IMR-90 (cell line): ENCODE measurements around the gene ARPC2. TPM values are rescaled to one million over a fixed set of nuclear protein-coding genes. Genes with fewer than 3 reads are reported as not detected.

Source experiments
- ATAC-seq: fragments of 200-7000 bp; cut with Tn5 transposase; 2 replicates; pipeline ENCODE4 v1.9.1; 2020; ENCODE audit warnings: low read depth, mild to moderate bottlenecking, moderate library complexity
- BruUV-seq: library from RNA; stranded (reverse); fragments of 400-500 nt; replicated peaks from 2 replicates; lab custom pipeline; 2021; lab: Mats Ljungman, UMichigan
- CTCF ChIA-PET: fragments of 300-600 bp; formaldehyde crosslinking; extraction: SDS; loops from one replicate; lab custom pipeline; 2021; ENCODE audit warnings: antibody characterized with exemption; lab: Yijun Ruan, JAX
- POLR2A ChIA-PET: fragments of 300-600 bp; sonication (Branson Sonifier 250); formaldehyde crosslinking; loops from one replicate; lab custom pipeline; 2022; ENCODE audit warnings: antibody characterized with exemption; ENCODE audit not compliant: unreplicated experiment; lab: Charles Lee
- DNase-seq: peaks from one replicate; pipeline ENCODE4 v3.0.0; 2013
- H2AFZ ChIP-seq: replicated peaks from 2 replicates; pipeline ENCODE3; 2013; ENCODE audit warnings: low read length, mild to moderate bottlenecking; ENCODE audit not compliant: poor library complexity
- H2AK5ac ChIP-seq: 2 replicates; pipeline ENCODE4 v1.6.1; 2013; ENCODE audit warnings: low read depth, low read length, inconsistent platforms
- H2AK9ac ChIP-seq: replicated peaks from 2 replicates; pipeline ENCODE3; 2013; ENCODE audit warnings: mild to moderate bottlenecking, low read depth, low read length, moderate library complexity; ENCODE audit not compliant: poor library complexity
- H2BK120ac ChIP-seq: 2 replicates; pipeline ENCODE4 v1.6.1; 2013; ENCODE audit warnings: low read depth, low read length, inconsistent platforms
- H2BK15ac ChIP-seq: 3 replicates; pipeline ENCODE4 v1.6.1; 2013; ENCODE audit warnings: low read depth, low read length, inconsistent platforms
- H2BK20ac ChIP-seq: 2 replicates; pipeline ENCODE4 v1.6.1; 2013; ENCODE audit warnings: low read depth, mild to moderate bottlenecking, inconsistent platforms, low read length, moderate library complexity
- H2BK5ac ChIP-seq: 2 replicates; pipeline ENCODE4 v1.6.1; 2013; ENCODE audit warnings: mild to moderate bottlenecking, low read depth, low read length, inconsistent platforms; ENCODE audit not compliant: poor library complexity, severe bottlenecking
- H3K14ac ChIP-seq: replicated peaks from 2 replicates; pipeline ENCODE4 v1.6.1; 2013; ENCODE audit warnings: low read depth, low read length, inconsistent platforms
- H3K18ac ChIP-seq: 2 replicates; pipeline ENCODE4 v1.6.1; 2013; ENCODE audit warnings: low read depth, low read length, control low read depth
- H3K23ac ChIP-seq: 2 replicates; pipeline ENCODE4 v1.6.1; 2013; ENCODE audit warnings: low read depth, low read length, inconsistent platforms
- H3K27ac ChIP-seq: 2 replicates; pipeline ENCODE4 v1.5.1; 2013; ENCODE audit warnings: mild to moderate bottlenecking, control low read depth, low read length; ENCODE audit not compliant: insufficient read depth
- H3K27me3 ChIP-seq: 2 replicates; pipeline ENCODE4 v1.6.1; 2013; ENCODE audit warnings: low read length; ENCODE audit not compliant: control insufficient read depth, insufficient read depth
- H3K36me3 ChIP-seq: 2 replicates; pipeline ENCODE4 v1.6.1; 2013; ENCODE audit warnings: low read length, mixed read lengths; ENCODE audit not compliant: control insufficient read depth, insufficient read depth
- H3K4ac ChIP-seq: 2 replicates; pipeline ENCODE4 v1.6.1; 2013; ENCODE audit warnings: low read depth, low read length, inconsistent platforms
- H3K4me1 ChIP-seq: 2 replicates; pipeline ENCODE4 v1.6.1; 2013; ENCODE audit warnings: low read length, mixed read lengths; ENCODE audit not compliant: control insufficient read depth, insufficient read depth
- H3K4me2 ChIP-seq: 2 replicates; pipeline ENCODE4 v1.6.1; 2013; ENCODE audit warnings: low read depth, mild to moderate bottlenecking, control low read depth, low read length, moderate library complexity
- H3K4me3 ChIP-seq: 2 replicates; pipeline ENCODE4 v1.5.1; 2013; ENCODE audit warnings: low read depth, mild to moderate bottlenecking, control low read depth, low read length, moderate library complexity; ENCODE audit not compliant: insufficient read depth
- H3K56ac ChIP-seq: 2 replicates; pipeline ENCODE4 v1.6.1; 2013; ENCODE audit warnings: low read length, inconsistent platforms; ENCODE audit not compliant: insufficient read depth; ENCODE audit errors: extremely low read depth
- H3K79me1 ChIP-seq, 2 experiments: 2 replicates each; pipeline ENCODE4 v1.6.1; 2013; ENCODE audit warnings: low read length in 2 of 2, inconsistent platforms in 1 of 2, low read depth in 1 of 2
- H3K9ac ChIP-seq: 2 replicates; pipeline ENCODE4 v1.6.1; 2013; ENCODE audit warnings: low read depth, low read length, control low read depth
- H3K9me1 ChIP-seq: 2 replicates; pipeline ENCODE4 v1.6.1; 2013; ENCODE audit warnings: low read length, inconsistent platforms; ENCODE audit not compliant: insufficient read depth
- H3K9me3 ChIP-seq: 2 replicates; pipeline ENCODE4 v1.6.1; 2013; ENCODE audit warnings: low read length; ENCODE audit not compliant: control insufficient read depth, insufficient read depth
- H4K20me1 ChIP-seq: 2 replicates; pipeline ENCODE4 v1.6.1; 2013; ENCODE audit warnings: low read length, inconsistent platforms; ENCODE audit not compliant: insufficient read depth
- H4K5ac ChIP-seq: 2 replicates; pipeline ENCODE4 v1.6.1; 2013; ENCODE audit warnings: mild to moderate bottlenecking, low read depth, low read length, control low read depth
- H4K8ac ChIP-seq, 2 experiments: 2 replicates each; pipeline ENCODE4 v1.6.1; 2013; ENCODE audit warnings: low read depth in 2 of 2, low read length in 2 of 2, control low read depth in 1 of 2, inconsistent platforms in 1 of 2
- H4K91ac ChIP-seq: 2 replicates; pipeline ENCODE4 v1.6.1; 2013; ENCODE audit warnings: low read depth, low read length, inconsistent platforms; ENCODE audit not compliant: insufficient read depth
- CHD1 ChIP-seq: IDR thresholded peaks from 2 replicates; pipeline ENCODE4 v1.6.1; 2012; ENCODE audit warnings: low read depth, low read length, improper control_type of control experiment
- WGBS, 2 experiments: methylation state at CpG; one replicate each; pipeline versions ENCODE4 v1.1.5 to v1.1.7; 2013; ENCODE audit warnings: missing lambda C conversion rate in 2 of 2; ENCODE audit not compliant: insufficient read length in 1 of 2; ENCODE audit errors: extremely low coverage in 2 of 2; 5-methylcytosine and 5-hydroxymethylcytosine counted together
- dilution Hi-C: fragments of 300-500 bp; cut with HindIII; formaldehyde crosslinking; loops from one replicate; pipeline ENCODE4 v1.14.3; 2018; ENCODE audit warnings: low sequenced_read_pairs; ENCODE audit not compliant: unreplicated experiment
- in situ Hi-C: fragments of 300-500 bp; cut with MboI; formaldehyde crosslinking; loops from 3 replicates; pipeline ENCODE4 v1.14.3; 2019; ENCODE audit warnings: low sequenced_read_pairs, inconsistent platforms, mixed read lengths
- intact Hi-C: fragments of 100-400 bp; cut with micrococcal nuclease; formaldehyde crosslinking; loops from 2 replicates; pipeline ENCODE4 v1.10.0; 2022
- polyA plus RNA-seq, 3 experiments: library from polyadenylated mRNA; depleted of rRNA; stranded (reverse); fragments of >200 nt; gene quantifications; 2 replicates each; pipeline ENCODE4 v1.2.3, GENCODE V29; 2012; ENCODE audit warnings: low replicate concordance in 1 of 3
- total RNA-seq: library from RNA; depleted of rRNA; stranded (reverse); fragments of >200 nt; gene quantifications from 2 replicates; pipeline ENCODE4 v1.2.3, GENCODE V29; 2012

The ARPC2 gene
- total and polyA plus RNA-seq, 2 of the 4 experiments (the other 2 are of a cell fraction), result 561 to 635 TPM

DNA sequence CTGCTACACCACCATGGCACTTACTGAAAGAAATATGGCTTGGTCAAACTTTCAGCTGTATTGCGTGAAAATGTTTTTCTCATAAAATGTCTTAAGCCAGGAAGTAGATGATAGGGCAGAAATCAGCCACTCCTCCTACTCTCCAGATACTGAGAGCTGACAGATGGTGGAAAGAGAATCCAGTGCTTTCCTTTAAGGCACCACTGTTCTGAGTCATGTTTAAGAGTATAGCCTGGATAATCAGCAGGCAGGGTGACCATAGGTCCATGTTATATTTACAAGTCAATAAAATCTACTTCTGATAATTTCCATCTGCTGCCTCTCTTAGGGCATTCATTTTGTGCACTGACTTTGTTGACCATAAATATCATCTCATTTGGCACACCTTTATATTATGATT lies 21.9 kb downstream of the ARPC2 start:
- in situ Hi-C loops, result no loop called here

More for the DNA sequence above, 21.9 kb downstream of the ARPC2 start:
- Histone ChIP-seq H4K20me1 (peaks cover 2% of the 10 kb centered on the region; the same call in 1 of the 2 replicates), H3K14ac (no peak overlapping the region), H2AK9ac (no peak overlapping the region), H3K27ac (no peak overlapping the region), H3K56ac (no peak overlapping the region), H3K9ac (no peak overlapping the region), H3K4ac (no peak overlapping the region), H4K91ac (no peak overlapping the region), H2BK15ac (no peak overlapping the region), H4K8ac (no peak overlapping the region), H3K79me1 (peaks cover 40 to 59% of the 10 kb centered on the region in 2 experiments), H2BK120ac (no peak overlapping the region), H3K27me3 (no peaks in the 10 kb centered on the region), H2AFZ (no peak overlapping the region), H2BK20ac (no peak overlapping the region), H2AK5ac (no peak overlapping the region), H3K36me3 (peaks cover 65% of the 10 kb centered on the region), H4K5ac (no peak overlapping the region), H3K18ac (no peak overlapping the region), H3K9me1 (no peaks in the 10 kb centered on the region; the same call in 1 of the 2 replicates), H3K4me1 (no peaks in the 10 kb centered on the region), H2BK5ac (no peak overlapping the region), H3K9me3 (no peaks in the 10 kb centered on the region), H3K4me2 (no peak overlapping the region), H3K4me3 (no peak overlapping the region), H3K23ac (no peak overlapping the region)
- ATAC-seq (peak; percentile 29; the same call in 1 of the 2 replicates), DNase-seq (no peak)
- no CpG with 5 or more reads among the region's 1 CpG for WGBS, 2 experiments
- intact Hi-C loops, result no loop called here
- TF ChIP-seq CHD1, result no peak
- ChIA-PET CTCF (no interaction called here), POLR2A (no interaction called here)
- no TSS peak for BruUV-seq
- dilution Hi-C loops, result no loop called here
